NT2/D1 (cell line): ENCODE data around the gene P4HA2.

Experiments used
- SUZ12 ChIP-seq: IDR thresholded peaks from 2 replicates; pipeline ENCODE4 v1.6.1; 2011; ENCODE audit not compliant: insufficient read length, insufficient read depth; ENCODE audit errors: extremely low read depth
- ZNF274 ChIP-seq: IDR thresholded peaks from 2 replicates; pipeline ENCODE4 v1.6.1; 2011; ENCODE audit warnings: mild to moderate bottlenecking, low read depth, low read length

GRCh38 chr5:132209901-132210545 lies 17.6 kb downstream of the P4HA2 start:
- TF ChIP-seq ZNF274 (no peak), SUZ12 (no peak)
